DOHH2 (cell line): ENCODE data around the gene SIGLEC9.

Experiments
- H3F3A ChIP-seq: fragments of 200-600 bp; sonication (generic), shearing (Covaris generic); 2 replicates; pipeline ENCODE4 v1.6.0; 2016; ENCODE audit warnings: antibody characterized with exemption, mild to moderate bottlenecking; ENCODE audit not compliant: control insufficient read depth, insufficient read depth
- H3K27ac ChIP-seq: fragments of 200-600 bp; sonication (generic); 2 replicates; pipeline ENCODE4 v1.5.1; 2014; ENCODE audit warnings: low read depth, mild to moderate bottlenecking, low read length, moderate library complexity
- H3K27me3 ChIP-seq: fragments of 200-600 bp; sonication (generic); 2 replicates; pipeline ENCODE4 v1.6.1; 2014; ENCODE audit warnings: mild to moderate bottlenecking, low read length, mixed read lengths; ENCODE audit not compliant: control insufficient read depth
- H3K36me3 ChIP-seq: fragments of 200-600 bp; sonication (generic); 2 replicates; pipeline ENCODE4 v1.6.1; 2014; ENCODE audit warnings: mild to moderate bottlenecking, low read length, moderate library complexity, mixed read lengths; ENCODE audit not compliant: control insufficient read depth
- H3K4me1 ChIP-seq: fragments of 200-600 bp; sonication (generic); 2 replicates; pipeline ENCODE4 v1.6.1; 2014; ENCODE audit warnings: mild to moderate bottlenecking, low read length, mixed read lengths; ENCODE audit not compliant: control insufficient read depth
- H3K4me2 ChIP-seq: fragments of 200-600 bp; sonication (generic); 2 replicates; pipeline ENCODE4 v1.6.0; 2014; ENCODE audit warnings: mild to moderate bottlenecking, low read length, moderate library complexity
- H3K4me3 ChIP-seq: fragments of 200-600 bp; sonication (generic); 2 replicates; pipeline ENCODE4 v1.5.1; 2014; ENCODE audit warnings: mild to moderate bottlenecking, low read length, mixed read lengths
- H3K79me2 ChIP-seq: fragments of 200-600 bp; sonication (generic); 2 replicates; pipeline ENCODE4 v1.6.1; 2014; ENCODE audit warnings: mild to moderate bottlenecking, low read length, mixed read lengths; ENCODE audit not compliant: control insufficient read depth
- H3K9me2 ChIP-seq: fragments of 200-600 bp; sonication (generic); replicated peaks from 2 replicates; pipeline ENCODE4 v1.6.1; 2014; ENCODE audit warnings: mild to moderate bottlenecking, low read length, mixed read lengths; ENCODE audit not compliant: control insufficient read depth
- H3K9me3 ChIP-seq: fragments of 200-600 bp; sonication (generic); 2 replicates; pipeline ENCODE4 v1.6.1; 2014; ENCODE audit warnings: antibody characterized with exemption, low read length, mixed read lengths; ENCODE audit not compliant: control insufficient read depth, insufficient read depth
- H4K20me1 ChIP-seq: fragments of 200-600 bp; sonication (generic); 2 replicates; pipeline ENCODE4 v1.6.0; 2014; ENCODE audit warnings: low read depth, mild to moderate bottlenecking, antibody characterized with exemption, low read length, moderate library complexity; ENCODE audit not compliant: control insufficient read depth, insufficient read depth
- EZH2phosphoT487 ChIP-seq: fragments of 200-600 bp; sonication (generic); IDR thresholded peaks from 2 replicates; pipeline ENCODE4 v1.6.1; 2017; ENCODE audit warnings: borderline replicate concordance, mild to moderate bottlenecking, antibody characterized with exemption, low read length, moderate library complexity, mixed read lengths
- TF ChIP-seq, protein P1 (sequence below): fragments of 200-600 bp; sonication (generic); IDR thresholded peaks from one replicate; pipeline ENCODE4 v1.5.1; 2014; ENCODE audit warnings: antibody characterized with exemption, mild to moderate bottlenecking, low read depth, low read length; ENCODE audit not compliant: poor library complexity, severe bottlenecking

SIGLEC9 gene

DNA sequence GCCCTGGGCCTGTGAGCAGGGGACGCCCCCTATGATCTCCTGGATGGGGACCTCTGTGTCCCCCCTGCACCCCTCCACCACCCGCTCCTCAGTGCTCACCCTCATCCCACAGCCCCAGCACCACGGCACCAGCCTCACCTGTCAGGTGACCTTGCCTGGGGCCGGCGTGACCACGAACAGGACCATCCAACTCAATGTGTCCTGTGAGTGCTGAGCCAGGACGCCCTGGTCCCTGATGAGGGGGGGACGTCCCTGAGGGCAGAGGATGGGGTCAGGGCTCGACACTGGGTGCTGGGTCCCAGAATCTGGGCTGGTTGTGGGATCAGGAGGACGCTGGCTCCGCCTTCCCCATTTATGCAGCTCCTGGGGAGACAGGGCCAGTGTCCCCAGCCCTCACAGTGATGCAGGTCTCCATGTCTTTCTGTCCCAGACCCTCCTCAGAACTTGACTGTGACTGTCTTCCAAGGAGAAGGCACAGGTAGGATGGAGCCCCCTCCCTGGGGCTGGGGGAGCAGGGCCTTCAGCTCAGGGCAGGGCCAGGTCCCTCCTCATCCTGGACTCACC lies 19.9 kb downstream of the SIGLEC9 start:
- no peaks in the 10 kb centered on the region for H3K9me2 ChIP-seq
- H3K4me2 ChIP-seq = no peak overlapping the region
- H3F3A ChIP-seq = peaks cover 7% of the 10 kb centered on the region; the same call in 1 of the 2 replicates
- peaks cover 50% of the 10 kb centered on the region for H3K4me1 ChIP-seq
- H3K79me2 ChIP-seq = no peaks in the 10 kb centered on the region
- no peak overlapping the region for H3K4me3 ChIP-seq
- H3K9me3 ChIP-seq = peaks cover 5% of the 10 kb centered on the region; the same call in 1 of the 2 replicates
- H3K27ac ChIP-seq = no peak overlapping the region
- H4K20me1 ChIP-seq = no peaks in the 10 kb centered on the region
- no peaks in the 10 kb centered on the region for H3K27me3 ChIP-seq
- no peaks in the 10 kb centered on the region for H3K36me3 ChIP-seq
- TF ChIP-seq, protein P1, sequence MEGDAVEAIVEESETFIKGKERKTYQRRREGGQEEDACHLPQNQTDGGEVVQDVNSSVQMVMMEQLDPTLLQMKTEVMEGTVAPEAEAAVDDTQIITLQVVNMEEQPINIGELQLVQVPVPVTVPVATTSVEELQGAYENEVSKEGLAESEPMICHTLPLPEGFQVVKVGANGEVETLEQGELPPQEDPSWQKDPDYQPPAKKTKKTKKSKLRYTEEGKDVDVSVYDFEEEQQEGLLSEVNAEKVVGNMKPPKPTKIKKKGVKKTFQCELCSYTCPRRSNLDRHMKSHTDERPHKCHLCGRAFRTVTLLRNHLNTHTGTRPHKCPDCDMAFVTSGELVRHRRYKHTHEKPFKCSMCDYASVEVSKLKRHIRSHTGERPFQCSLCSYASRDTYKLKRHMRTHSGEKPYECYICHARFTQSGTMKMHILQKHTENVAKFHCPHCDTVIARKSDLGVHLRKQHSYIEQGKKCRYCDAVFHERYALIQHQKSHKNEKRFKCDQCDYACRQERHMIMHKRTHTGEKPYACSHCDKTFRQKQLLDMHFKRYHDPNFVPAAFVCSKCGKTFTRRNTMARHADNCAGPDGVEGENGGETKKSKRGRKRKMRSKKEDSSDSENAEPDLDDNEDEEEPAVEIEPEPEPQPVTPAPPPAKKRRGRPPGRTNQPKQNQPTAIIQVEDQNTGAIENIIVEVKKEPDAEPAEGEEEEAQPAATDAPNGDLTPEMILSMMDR = no peak
- TF ChIP-seq EZH2phosphoT487 = no peak

GRCh38 chr19:51145916-51146493 lies 21.3 kb downstream of the SIGLEC9 start:
- no peaks in the 10 kb centered on the region for H3K9me2 ChIP-seq
- H3K4me3 ChIP-seq = no peak overlapping the region
- no peaks in the 10 kb centered on the region for H4K20me1 ChIP-seq
- H3K27ac ChIP-seq = no peak overlapping the region
- H3K9me3 ChIP-seq = peaks cover 5% of the 10 kb centered on the region; the same call in 1 of the 2 replicates
- H3K79me2 ChIP-seq = no peaks in the 10 kb centered on the region
- H3K4me2 ChIP-seq = no peak overlapping the region
- H3K4me1 ChIP-seq = peaks cover 48% of the 10 kb centered on the region
- no peak for TF ChIP-seq EZH2phosphoT487
- H3K27me3 ChIP-seq = no peaks in the 10 kb centered on the region
- peaks cover 7% of the 10 kb centered on the region; the same call in 1 of the 2 replicates for H3F3A ChIP-seq
- H3K36me3 ChIP-seq = no peaks in the 10 kb centered on the region

- no peak overlapping the region for H3K4me3 ChIP-seq
- H3K4me2 ChIP-seq = no peak overlapping the region; the same call in 1 of the 2 replicates
- peaks cover 5% of the 10 kb centered on the region; the same call in 1 of the 2 replicates for H3K9me3 ChIP-seq
- H3K9me2 ChIP-seq = no peaks in the 10 kb centered on the region
- no peaks in the 10 kb centered on the region for H3K36me3 ChIP-seq
- H3K27me3 ChIP-seq = no peaks in the 10 kb centered on the region
- H4K20me1 ChIP-seq = no peaks in the 10 kb centered on the region
- H3K79me2 ChIP-seq = no peaks in the 10 kb centered on the region
- TF ChIP-seq, protein P1 = no peak
- no peak for TF ChIP-seq EZH2phosphoT487
- peaks cover 43% of the 10 kb centered on the region for H3K4me1 ChIP-seq
- peaks cover 7% of the 10 kb centered on the region; the same call in 1 of the 2 replicates for H3F3A ChIP-seq
- no peak overlapping the region for H3K27ac ChIP-seq
Measured at GRCh38 chr19:51146751-51147150, 22.0 kb downstream of the SIGLEC9 start.

GRCh38 chr19:51147663-51148062 lies 23.0 kb downstream of the SIGLEC9 start:
- TF ChIP-seq, protein P1 = no peak
- TF ChIP-seq EZH2phosphoT487 = no peak
- Histone ChIP-seq H3K27ac (peak overlapping the region; percentile 59), H4K20me1 (no peaks in the 10 kb centered on the region), H3K4me3 (peak overlapping the region; percentile 35), H3K36me3 (no peaks in the 10 kb centered on the region), H3K27me3 (no peaks in the 10 kb centered on the region), H3K4me2 (peak overlapping the region; percentile 52), H3F3A (peaks cover 7% of the 10 kb centered on the region; the same call in 1 of the 2 replicates), H3K79me2 (no peaks in the 10 kb centered on the region), H3K9me3 (peaks cover 5% of the 10 kb centered on the region; the same call in 1 of the 2 replicates), H3K9me2 (no peaks in the 10 kb centered on the region), H3K4me1 (peaks cover 43% of the 10 kb centered on the region)
